Panc1 (cell line): ENCODE data around the gene SLC19A2. TPM values are rescaled to one million over a fixed set of nuclear protein-coding genes. Genes with fewer than 3 reads are reported as not detected.

ENCODE experiments used
- ATAC-seq: fragments of 200-7000 bp; cut with Tn5 transposase; 2 replicates; pipeline ENCODE4 v1.9.1; 2020; ENCODE audit warnings: mild to moderate bottlenecking, moderate library complexity
- BruUV-seq: library from RNA; stranded (reverse); fragments of 400-500 nt; replicated peaks from 2 replicates; lab custom pipeline; 2021; lab: Mats Ljungman, UMichigan
- CTCF ChIA-PET: fragments of 300-600 bp; sonication (Branson Sonifier 250); formaldehyde crosslinking; loops from one replicate; lab custom pipeline; 2022; ENCODE audit warnings: antibody characterized with exemption; lab: Charles Lee
- POLR2A ChIA-PET: fragments of 300-600 bp; sonication (Branson Sonifier 250); formaldehyde crosslinking; loops from one replicate; lab custom pipeline; 2022; ENCODE audit warnings: antibody characterized with exemption; lab: Charles Lee
- DNase-seq: peaks from one replicate; pipeline ENCODE4 v3.0.0-alpha.2; 2010; ENCODE audit warnings: low read depth, low spot score
- H3K27ac ChIP-seq: 2 replicates; pipeline ENCODE4 v1.5.1; 2011; ENCODE audit warnings: mild to moderate bottlenecking, low read length, inconsistent platforms
- H3K27me3 ChIP-seq: fragments of 200-500 bp; sonication (Bioruptor generic); 2 replicates; pipeline ENCODE4 v1.6.0; 2014; ENCODE audit warnings: low read length, inconsistent platforms; ENCODE audit not compliant: control insufficient read depth, insufficient read depth
- H3K36me3 ChIP-seq: fragments of 200-500 bp; sonication (Bioruptor generic); 2 replicates; pipeline ENCODE4 v1.5.1; 2014; ENCODE audit warnings: inconsistent platforms, mild to moderate bottlenecking, low read length, moderate library complexity; ENCODE audit not compliant: control insufficient read depth, insufficient read depth
- H3K4me1 ChIP-seq: 2 replicates; pipeline ENCODE4 v1.5.1; 2011; ENCODE audit warnings: inconsistent platforms, mild to moderate bottlenecking, low read length, moderate library complexity; ENCODE audit not compliant: control insufficient read depth, insufficient read depth
- H3K4me3 ChIP-seq, 2 experiments: 2 replicates each; pipeline ENCODE4 v1.5.1; 2011 to 2012; ENCODE audit warnings: low read depth in 2 of 2, low read length in 2 of 2, mild to moderate bottlenecking in 2 of 2, inconsistent platforms in 1 of 2, moderate library complexity in 1 of 2
- H3K9me3 ChIP-seq: fragments of 200-500 bp; sonication (Bioruptor generic); 2 replicates; pipeline ENCODE4 v1.5.1; 2014; ENCODE audit warnings: low read depth, mild to moderate bottlenecking, inconsistent platforms, low read length, moderate library complexity; ENCODE audit not compliant: control insufficient read depth, insufficient read depth
- POLR2AphosphoS5 ChIP-seq: IDR thresholded peaks from 2 replicates; pipeline ENCODE4 v1.6.1; 2012; ENCODE audit warnings: mild to moderate bottlenecking, low read depth, low read length, moderate library complexity
- REST ChIP-seq, 2 experiments: IDR thresholded peaks; 2 replicates each; pipeline ENCODE4 v1.6.1; 2011 to 2012; ENCODE audit warnings: low read depth in 2 of 2, control low read depth in 1 of 2, low read length in 1 of 2, mild to moderate bottlenecking in 1 of 2, moderate library complexity in 1 of 2; ENCODE audit not compliant: insufficient read depth in 1 of 2
- SIN3A ChIP-seq: IDR thresholded peaks from 2 replicates; pipeline ENCODE4 v1.6.1; 2012; ENCODE audit warnings: low read depth, mild to moderate bottlenecking, low read length, moderate library complexity, borderline replicate concordance; ENCODE audit not compliant: insufficient read depth
- TCF7L2 ChIP-seq: IDR thresholded peaks from 2 replicates; pipeline ENCODE4 v1.6.1; 2011; ENCODE audit warnings: mild to moderate bottlenecking, low read depth, low read length, inconsistent platforms
- in situ Hi-C: cut with HindIII; loops from 2 replicates; pipeline ENCODE4 v1.10.0; 2016; ENCODE audit warnings: low sequenced_read_pairs, low pct_unique_long_range_greater_than_20kb
- intact Hi-C: fragments of 100-400 bp; cut with micrococcal nuclease; formaldehyde crosslinking; loops from one replicate; pipeline ENCODE4 v1.10.0; 2022; ENCODE audit not compliant: unreplicated experiment
- total RNA-seq: library from RNA; stranded (reverse); gene quantifications from one replicate; pipeline ENCODE4 v1.2.1, GENCODE V29; 2021; ENCODE audit not compliant: unreplicated experiment
- TF ChIP-seq, protein P1 (sequence below): fragments of 450-650 bp; IDR thresholded peaks from 2 replicates; pipeline ENCODE4 v1.5.1; 2017; ENCODE audit warnings: mild to moderate bottlenecking

Gene SLC19A2
- total RNA-seq, 1 experiment from 2014 or later = 10.8 TPM

DNA sequence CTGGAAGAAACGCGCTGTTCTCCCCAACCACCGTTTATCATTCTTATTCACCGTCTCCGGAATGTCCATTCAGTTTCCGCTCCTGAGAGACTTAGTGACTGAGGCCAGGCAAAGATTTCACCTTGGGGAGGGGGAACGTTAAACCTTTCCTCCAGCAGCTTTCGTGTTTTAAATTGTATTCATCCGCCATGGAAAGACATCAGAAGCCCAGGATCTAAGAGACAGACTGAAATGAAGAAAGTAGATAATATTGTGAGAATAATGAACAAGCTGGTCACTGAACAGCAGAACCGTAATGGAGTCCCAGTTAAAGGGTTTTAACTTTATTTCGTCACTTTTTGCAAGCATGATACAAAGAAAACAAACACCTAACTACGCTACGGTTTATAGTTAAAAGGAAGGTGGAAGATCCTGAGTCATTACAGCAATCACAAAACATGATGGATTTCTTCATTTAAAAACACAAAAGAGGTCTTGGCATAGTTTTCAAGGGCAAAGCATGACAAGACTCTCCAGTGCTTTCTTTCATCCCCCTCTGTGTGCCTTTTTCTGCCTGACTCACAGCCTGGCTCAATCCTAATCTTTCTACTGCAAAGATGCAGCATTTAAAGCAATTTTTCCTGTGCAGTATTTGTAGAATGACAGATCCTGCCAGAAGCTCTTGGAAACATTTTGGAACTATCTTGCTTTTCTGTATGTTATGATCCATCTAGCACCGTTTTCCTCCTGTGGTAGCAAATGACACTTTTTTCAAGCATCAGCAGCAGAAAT lies 722 bp upstream of the SLC19A2 start:
- CTCF ChIA-PET = no interaction called here

DNA sequence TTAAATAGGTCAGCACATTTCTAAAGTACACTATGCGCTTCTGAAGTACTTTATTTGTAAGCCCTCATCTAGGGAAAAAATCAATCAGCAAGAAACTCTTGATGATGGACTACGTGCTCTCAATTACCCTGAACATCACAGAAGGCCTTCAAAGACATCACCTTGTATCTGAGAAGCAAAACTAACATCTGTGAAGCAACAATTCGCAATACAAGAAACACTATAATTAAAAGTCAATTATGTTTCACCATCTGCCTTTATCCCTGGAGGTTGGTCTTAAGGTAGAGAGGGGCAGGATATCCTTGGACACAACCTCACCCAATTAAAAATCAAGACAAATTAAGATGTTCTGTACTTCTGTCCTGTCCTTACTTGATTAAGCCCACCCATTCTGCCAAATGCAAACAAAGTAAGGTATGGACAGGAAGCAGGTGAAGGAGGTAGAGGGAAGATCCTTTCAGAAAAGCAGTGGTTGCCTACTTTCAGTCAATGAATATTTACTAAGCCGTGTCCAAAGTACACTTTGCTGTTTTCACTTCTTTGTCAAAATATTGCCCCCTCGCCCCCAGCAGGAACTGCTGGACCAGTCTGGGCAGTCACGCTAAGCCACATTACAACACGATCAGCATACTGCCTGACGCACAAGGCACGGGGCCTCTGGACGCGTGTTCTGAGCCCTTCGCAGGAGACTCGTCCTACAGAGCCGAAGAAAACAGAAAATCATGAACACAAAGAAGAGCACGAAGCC lies 887 bp downstream of the SLC19A2 start:
- H3K27me3 ChIP-seq = no peaks in the 10 kb centered on the region
- intact Hi-C loops (loop anchor here (5.0 kb wide), 1 partner anchor 118 kb away; the partner anchor contains the start of genes BLZF1 and NME7), in situ Hi-C loops (no loop called here)
- DNase-seq (no peak), ATAC-seq (peak; percentile 42)
- peaks cover 27% of the 10 kb centered on the region for H3K4me1 ChIP-seq
- BruUV-seq = no TSS peak
- TF ChIP-seq TCF7L2 (no peak), SIN3A (no peak), POLR2AphosphoS5 (no peak), REST (IDR thresholded peaks at IDR 0.05; ENCODE audit: insufficient read depth in 1 of 2, low read depth in 2 of 2, low read length in 1 of 2) (no peak)
- TF ChIP-seq, protein P1, sequence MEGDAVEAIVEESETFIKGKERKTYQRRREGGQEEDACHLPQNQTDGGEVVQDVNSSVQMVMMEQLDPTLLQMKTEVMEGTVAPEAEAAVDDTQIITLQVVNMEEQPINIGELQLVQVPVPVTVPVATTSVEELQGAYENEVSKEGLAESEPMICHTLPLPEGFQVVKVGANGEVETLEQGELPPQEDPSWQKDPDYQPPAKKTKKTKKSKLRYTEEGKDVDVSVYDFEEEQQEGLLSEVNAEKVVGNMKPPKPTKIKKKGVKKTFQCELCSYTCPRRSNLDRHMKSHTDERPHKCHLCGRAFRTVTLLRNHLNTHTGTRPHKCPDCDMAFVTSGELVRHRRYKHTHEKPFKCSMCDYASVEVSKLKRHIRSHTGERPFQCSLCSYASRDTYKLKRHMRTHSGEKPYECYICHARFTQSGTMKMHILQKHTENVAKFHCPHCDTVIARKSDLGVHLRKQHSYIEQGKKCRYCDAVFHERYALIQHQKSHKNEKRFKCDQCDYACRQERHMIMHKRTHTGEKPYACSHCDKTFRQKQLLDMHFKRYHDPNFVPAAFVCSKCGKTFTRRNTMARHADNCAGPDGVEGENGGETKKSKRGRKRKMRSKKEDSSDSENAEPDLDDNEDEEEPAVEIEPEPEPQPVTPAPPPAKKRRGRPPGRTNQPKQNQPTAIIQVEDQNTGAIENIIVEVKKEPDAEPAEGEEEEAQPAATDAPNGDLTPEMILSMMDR = no peak
- H3K4me3 ChIP-seq = peak overlapping the region; percentile 84 to 87
- H3K36me3 ChIP-seq = no peaks in the 10 kb centered on the region
- no peaks in the 10 kb centered on the region for H3K9me3 ChIP-seq
- H3K27ac ChIP-seq = peak overlapping the region; percentile 97
- POLR2A ChIA-PET = no interaction called here
- CTCF ChIA-PET = no interaction called here

More for the DNA sequence above, 722 bp upstream of the SLC19A2 start:
- BruUV-seq = TSS peak; percentile 95
- no peak for TF ChIP-seq SIN3A
- TF ChIP-seq TCF7L2 = peak; percentile 0; the same call in 1 of the 2 replicates
- Histone ChIP-seq H3K9me3 (no peaks in the 10 kb centered on the region), H3K4me1 (peaks cover 27% of the 10 kb centered on the region), H3K27me3 (no peaks in the 10 kb centered on the region), H3K36me3 (no peaks in the 10 kb centered on the region), H3K27ac (peak overlapping the region; percentile 97), H3K4me3 (peak overlapping the region; percentile 84 to 87)
- POLR2A ChIA-PET = interaction anchor here (1.0 kb wide), 1 partner anchor 29 kb away, joined by 4 read pairs; no protein-coding TSS in a partner anchor
- intact Hi-C loops = loop anchor here (5.0 kb wide), 1 partner anchor 119 kb away; the partner anchor contains the start of genes BLZF1 and NME7
- DNase-seq (no peak), ATAC-seq (no peak)
- in situ Hi-C loops = no loop called here
